Erythroblast (primary cell): ENCODE results near the gene OR2T10.
"Not testable (repeated sequence)": the region's sequence is repeated elsewhere in the genome, so short reads cannot be mapped to it uniquely, and the experiment has no call there.

Source experiments
- GATA1 ChIP-seq: IDR thresholded peaks from 2 replicates; pipeline ENCODE4 v1.6.1; 2011; ENCODE audit warnings: low read depth, mild to moderate bottlenecking, control low read depth, low read length, moderate library complexity
- POLR2A ChIP-seq: IDR thresholded peaks from 2 replicates; pipeline ENCODE4 v1.6.1; 2011; ENCODE audit warnings: mild to moderate bottlenecking, low read length

GRCh38 chr1:248572049-248572448 lies 25.5 kb downstream of the OR2T10 start:
- not testable (repeated sequence) for TF ChIP-seq POLR2A, GATA1
